HG03439 (cell line): Measurements from ENCODE around the gene STK24.

Experiments
- ATAC-seq: cut with Tn5 transposase; IDR thresholded peaks from one replicate; pipeline ENCODE4 v1.9.1; 2021; ENCODE audit warnings: mild to moderate bottlenecking, moderate library complexity; ENCODE audit not compliant: unreplicated experiment

The STK24 gene

DNA sequence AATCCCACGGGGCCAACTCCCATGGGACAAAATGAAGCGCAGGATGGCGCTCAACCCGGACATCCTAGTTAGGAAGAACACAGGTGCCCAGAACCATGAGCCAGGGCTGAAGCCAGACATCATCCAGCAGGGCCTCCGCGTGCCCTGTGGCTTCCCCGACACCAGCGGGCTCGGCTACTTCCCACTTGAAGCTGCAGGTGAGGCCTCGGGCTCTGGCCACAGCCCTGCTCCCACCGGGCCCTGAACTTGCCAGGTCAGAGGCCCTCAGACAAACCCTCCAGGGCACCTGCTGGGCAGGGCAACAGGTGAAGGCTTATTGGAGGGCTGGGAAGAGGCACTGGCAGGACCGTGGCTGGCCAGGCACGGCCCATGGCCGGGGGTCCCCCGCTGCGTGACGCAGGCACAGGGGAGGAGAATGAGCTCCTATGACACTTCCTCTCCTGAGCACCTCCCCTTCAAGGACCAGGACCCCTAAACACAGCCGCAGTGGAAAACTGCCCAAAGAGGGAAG, 117.7 kb downstream of the STK24 start:
- no peak for ATAC-seq

DNA sequence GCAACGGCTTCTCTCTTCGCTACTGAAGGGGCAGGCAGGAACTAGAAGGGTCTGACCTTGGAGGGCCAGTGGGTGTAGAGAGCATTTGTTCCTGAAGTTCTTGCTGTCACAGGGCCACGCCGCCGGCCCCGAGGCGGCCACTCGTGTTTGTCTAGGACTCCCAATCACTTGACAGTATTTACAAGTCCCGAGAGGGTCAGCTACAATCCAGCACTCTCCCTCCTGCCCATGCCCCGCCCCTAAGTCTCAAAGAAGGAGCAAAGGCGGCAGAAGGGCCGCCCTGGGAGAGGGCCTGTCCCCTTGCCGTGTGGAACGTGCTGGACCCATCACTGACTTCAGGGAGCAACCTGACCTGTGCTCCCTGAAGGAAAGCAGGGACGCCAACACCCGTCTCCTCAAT, 118.5 kb downstream of the STK24 start:
- ATAC-seq, result no peak

DNA sequence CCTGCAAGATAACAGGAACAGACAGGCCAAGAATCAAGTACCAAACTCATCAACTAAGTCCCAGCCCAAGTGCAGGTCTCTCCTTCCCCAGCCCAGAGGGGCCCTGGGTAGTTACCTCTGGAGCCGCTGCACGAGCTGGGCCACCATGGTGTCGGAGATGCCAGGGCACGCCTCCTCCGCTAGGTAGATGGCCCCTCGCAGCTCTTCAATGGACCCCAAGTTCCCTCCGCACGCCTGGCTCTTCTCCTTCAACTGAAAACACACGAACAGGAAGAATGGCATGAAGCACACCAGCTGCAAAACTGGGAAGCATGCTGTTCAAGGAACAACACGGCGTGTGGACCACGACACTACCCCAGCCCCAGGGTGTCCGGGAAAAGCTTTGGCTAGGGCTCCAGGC, 119.9 kb downstream of the STK24 start:
- ATAC-seq, result no peak

DNA sequence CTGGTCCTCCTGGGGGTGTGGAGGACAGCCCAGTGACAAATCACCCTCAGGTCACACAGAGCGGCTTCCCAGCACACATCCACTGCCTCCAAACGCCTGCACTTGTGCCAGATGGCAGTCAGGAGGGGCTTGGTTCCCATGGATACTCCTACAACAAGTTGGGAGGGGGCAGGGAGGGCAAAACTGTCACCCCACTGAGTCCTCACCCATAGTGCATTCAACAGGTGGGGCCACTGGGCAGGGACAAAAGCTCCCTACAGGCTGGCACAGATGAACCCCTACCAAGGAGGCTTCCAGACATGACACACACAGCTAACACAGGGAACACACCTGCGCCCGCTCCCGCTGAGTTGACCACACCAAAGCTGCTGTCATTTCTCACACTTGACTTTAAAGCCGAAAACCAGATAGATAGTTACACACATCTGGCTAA, 120.5 kb downstream of the STK24 start:
- ATAC-seq, result no peak

DNA sequence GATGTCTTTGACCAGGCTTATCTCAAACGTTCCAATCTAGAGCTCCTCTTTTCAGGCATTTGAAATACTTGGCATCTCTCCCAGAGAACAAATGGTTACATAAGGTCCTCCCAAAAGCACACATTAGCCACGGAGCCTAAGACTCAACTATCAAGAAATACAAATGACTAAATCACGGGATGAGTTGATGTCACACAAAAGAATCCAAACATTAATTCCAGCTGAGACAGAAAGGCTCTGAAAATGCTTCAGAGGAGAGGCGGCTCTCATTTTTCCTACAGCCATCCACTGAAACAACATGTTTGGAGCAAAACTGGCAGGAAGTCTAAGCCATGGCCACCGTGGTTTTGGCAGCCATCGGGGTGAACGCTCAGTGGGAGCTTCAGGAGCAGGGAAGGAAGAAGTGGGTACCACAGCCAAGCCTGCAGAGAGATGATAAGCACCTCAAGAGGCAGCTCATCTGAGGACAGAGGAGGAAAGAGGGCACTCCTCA, 122.5 kb downstream of the STK24 start:
- ATAC-seq, result no peak

DNA sequence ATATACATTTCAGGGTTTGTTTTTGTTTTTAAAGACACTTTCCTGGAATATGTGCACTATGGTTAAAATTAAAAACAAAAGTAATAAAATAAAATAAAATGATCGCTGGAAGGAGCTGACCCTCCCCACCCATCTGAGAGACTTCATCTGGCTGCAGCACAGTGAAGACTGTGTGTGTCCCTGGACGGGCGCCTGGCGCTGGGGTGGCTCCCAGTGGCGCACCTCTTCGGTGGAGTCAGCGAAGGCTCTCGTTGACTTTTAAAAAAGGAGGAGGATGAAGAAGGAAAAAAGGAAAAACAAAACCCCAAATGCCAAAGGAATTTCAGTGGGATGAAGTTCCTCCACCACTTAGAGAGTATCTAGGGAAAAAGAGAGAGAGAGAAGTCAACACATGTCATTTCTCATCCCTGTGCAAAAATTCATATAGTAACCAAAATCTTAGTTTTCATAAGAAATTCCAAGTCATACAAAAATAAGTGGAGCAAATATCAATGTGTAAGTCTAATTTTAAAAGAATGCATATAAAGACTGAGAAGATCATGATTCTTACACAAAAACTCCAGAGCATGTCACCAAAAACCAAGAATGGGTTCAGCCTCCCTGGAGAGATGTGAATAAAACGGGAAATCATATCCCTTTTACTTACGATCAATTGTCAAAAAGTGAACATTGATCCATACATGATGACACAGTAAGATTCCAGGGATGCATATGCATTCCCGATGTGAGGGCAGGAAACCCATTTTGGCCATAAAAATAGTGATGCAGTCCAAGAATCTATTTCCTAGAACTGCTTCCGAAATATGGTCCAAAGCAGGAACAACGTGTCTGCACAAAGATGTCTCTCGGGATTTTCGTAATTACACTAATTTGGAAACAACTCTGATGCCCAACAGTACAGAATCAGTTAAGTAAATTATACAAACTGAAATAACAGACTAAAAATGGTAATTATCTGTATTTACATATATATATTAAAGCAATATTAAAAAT, 123.8 kb downstream of the STK24 start:
- ATAC-seq, result no peak

DNA sequence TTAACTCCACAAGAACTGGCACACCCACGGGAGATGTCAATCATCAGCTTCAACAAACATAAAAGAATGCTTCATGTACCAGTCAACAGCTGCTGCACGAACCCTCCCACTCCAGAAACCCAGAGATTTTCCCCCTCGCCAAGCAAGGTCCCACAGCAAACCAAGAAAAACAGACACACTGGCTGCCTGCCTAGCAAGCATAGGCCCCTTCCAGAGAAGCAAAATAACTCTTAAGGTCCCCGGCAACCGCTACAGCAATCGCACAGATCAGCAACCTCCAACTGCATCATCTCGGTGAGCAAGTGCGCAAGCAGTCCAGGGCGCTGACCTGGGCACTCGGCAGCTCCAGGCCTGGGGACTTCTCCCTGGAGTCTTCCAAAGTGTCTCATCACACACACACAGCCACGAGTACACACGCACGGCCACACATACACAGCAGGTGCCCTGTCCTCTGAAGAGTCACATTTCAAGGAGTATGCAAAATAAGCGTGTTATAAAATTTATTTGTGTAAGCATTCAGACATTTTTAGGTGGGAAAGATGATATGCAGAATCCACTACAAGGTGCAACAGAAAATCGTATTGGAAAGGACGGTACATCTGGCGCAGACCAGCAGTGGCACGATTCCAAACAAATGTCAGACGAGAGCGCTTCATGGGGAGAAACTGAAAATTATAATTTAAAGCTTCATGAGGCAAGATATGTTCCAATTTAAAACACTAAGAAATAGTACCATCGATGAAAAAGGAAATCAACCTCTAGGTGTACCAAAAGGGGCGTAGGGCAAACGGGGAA, 125.0 kb downstream of the STK24 start:
- ATAC-seq, result no peak

DNA sequence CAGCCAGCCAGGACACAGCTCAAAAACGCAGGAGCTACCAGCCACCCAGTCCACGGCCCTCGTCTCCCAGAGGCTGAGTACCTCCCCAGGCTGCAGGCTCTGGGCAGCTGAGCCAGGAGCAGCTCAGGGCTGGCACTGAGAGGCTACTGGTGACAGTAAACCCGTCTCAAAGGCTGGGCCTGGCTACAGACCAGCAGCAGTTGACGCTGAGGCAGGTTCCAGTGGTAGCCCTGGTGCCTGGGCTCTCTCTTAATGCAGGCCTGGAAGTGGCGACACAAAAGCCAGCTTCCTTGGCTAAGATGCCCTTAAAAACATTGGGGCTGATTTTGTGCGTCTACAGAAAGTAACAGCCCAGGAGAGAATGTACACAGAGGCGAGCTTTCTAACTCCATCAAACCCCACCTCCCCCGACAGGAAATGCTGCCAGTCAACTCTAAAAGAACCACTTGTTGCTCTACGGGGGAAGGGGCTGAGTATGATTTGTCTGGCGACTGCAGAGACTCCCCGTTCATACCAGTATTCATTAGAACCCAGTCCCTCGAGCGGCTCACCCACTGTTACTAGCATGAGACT, 126.3 kb downstream of the STK24 start:
- ATAC-seq, result no peak

DNA sequence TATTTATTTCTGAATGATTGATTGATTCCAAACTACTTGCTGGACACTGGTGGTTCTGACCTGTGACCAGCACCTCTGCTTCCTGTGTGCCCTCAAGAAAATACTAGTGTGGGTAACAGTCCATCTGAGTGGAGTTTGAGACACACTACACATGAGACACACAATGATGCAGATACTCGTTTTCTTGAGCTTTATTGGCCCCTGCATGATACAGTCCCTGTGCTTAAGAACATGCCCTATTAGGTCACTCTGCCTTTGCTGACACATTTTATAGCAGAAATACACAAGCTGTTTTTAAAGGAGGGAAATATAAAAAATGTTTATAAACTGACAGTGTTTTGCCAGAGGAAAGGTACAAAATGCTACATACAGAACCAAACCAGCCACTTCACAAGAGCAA, 126.9 kb downstream of the STK24 start:
- ATAC-seq, result no peak

DNA sequence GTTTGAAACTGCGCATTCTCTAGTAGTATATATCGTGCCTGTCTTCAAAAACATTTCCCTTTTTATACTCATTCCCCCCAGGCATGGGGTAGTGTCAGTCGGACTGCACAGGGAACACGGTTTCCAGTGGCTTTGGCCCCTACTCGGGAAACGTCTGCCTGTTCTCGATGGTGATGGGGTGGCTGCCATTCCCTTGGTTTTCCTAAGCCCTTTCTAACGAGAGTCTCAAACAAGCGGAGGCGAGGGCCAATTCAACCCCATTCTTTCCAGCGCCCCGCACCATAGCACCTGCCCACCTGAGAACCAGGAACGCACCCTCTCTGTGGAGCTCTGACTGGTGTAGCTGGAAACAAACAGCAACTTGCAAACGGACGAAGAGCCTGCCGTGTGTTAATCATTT, 127.6 kb downstream of the STK24 start:
- no peak for ATAC-seq

DNA sequence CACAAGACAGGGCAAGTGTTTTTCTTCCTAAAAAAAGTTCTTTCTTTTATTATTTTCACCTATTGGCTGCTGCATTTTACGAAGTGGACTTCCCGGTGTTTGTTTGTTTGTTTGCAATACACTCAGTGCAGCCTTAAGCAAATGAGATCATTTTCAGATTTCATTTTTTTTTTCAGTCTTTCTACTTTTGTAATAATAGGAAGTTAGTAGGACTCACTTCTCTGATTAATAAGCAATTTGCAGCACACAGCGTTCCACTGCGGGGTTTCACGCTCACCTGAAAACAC, 128.3 kb downstream of the STK24 start:
- no peak for ATAC-seq

DNA sequence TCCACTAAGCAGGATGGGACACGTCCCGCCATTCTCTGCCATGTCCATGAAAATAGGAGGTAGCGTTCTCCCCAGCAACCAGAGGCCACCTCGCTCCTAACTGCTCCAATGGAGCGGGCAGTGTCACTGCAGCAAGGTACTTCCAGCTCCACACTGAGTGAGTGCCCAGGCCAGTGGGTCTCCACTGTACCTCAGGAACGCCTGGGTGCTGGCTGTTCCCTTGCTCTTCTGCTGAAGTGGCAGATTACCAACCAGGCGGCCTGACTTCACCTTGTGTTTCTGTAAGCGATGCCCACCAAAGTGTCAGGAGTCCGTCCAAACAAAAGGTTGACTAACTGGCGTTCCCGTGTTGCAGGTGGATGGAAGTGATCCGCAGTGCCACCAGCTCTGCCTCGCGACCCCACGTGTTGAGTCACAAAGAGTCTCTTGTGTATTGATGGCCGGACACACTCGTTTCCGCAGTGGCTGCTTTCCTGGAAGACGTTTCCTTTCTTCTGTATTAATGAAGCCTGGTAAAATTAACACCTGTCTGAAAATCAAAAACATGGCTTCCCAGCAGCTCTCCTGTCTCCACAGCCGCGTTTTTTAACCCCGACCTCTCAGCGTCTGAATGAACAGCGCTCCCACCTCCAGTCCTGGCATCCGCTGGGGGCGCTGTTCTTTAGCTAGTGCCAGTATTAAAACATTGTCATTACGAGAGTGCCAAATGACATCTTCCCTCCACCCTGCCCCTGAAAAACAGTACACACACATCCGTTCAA, 128.8 kb downstream of the STK24 start:
- ATAC-seq, result no peak

DNA sequence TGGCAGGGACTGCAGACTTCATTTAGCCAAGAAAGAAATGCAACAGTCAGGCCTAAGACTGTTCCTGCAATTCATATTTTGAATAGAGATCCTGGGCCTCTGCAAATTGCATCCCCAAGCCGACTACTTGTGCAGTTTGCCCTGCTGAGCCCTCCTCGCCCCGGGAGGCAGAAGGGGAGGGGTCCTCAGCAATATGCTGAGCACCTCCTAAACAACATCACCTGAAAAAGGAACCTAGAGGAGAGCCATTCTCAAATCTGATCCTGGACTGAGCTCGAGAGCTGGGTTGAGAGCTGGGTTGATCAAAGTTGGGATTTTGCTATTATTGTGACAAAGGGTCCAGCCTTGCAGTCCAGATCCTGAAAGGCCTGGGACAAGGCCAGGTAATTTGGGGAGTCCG, 129.8 kb downstream of the STK24 start:
- no peak for ATAC-seq

DNA sequence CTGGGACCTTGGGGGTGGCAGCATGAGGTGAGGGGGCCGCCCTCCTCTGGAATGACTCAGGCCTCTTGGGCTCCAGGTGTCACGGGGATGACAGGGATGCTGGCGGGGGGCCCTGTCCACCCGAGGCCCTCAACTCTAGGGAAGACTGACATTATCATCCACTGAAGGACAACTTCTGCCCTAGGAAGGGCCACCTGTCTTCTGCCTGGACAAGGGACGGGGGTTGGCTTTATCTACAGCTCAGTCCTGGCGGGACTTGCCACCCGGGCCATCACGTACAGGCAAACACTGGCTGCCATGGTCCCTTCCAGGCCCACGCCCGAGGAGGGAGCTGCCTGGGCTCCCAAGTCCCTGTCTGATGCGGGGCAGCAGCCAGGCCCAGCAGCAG, 130.7 kb downstream of the STK24 start:
- ATAC-seq, result no peak

DNA sequence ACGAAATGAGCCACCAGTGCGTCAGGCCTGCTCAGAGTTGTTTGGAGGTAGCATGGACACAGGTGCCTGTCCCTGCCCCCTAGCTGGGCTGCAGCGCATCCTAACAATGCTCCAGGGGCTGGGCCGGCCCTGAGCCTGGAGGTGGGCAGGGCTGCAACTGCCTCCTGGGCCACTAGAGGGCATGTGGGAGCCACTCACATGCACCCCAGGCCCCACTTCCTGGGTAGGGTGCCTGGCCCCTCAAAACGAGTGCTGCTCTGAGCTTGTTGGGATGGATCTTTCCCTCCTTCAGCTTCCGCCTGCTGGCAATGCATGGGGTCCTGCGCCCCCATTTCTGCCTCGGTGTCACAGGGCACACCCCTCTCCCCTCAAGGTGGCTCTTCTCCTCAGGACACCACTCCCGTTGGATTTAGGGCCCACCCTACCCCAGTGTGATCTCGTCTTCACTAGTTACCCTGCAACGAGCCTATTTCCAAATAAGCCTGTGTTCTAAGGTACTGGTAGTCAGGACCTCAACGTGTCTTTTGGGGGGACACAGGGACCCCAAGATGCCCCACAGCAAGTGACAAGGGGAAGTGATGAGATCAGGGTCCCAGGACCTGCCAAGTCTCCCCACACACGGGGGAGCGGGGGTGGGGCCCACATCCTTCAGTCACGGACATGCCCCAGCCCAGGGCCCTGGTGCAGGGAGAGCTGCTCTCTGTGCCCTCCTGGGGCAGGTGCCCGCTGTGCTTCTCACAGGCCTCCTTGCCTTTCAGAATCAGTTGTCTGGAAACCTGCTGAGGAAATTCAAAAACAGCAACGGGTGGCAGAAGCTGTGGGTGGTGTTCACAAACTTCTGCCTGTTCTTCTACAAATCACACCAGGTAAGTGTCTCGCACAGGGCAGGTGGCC, 131.3 kb downstream of the STK24 start:
- peak; percentile 86 for ATAC-seq

DNA sequence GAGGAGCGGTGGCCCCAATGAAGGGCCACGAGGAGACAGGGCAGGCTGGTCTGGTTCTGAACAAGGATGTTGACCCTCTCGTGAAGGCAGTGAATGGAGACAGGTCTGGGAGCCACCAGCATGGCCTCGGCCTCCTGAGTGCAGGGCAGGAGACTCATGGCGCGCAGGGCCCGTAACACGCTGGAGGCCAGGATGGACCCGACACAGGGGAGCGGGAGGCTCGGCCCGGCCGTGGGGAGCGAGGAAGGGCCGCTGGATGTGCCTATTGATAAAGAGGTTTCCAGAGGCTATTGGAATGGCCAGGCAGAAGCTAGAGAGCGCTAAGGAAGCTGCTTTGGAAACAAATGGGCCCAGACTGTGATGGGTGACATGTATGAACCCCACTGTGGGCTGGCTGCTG, 132.5 kb downstream of the STK24 start:
- no peak for ATAC-seq

DNA sequence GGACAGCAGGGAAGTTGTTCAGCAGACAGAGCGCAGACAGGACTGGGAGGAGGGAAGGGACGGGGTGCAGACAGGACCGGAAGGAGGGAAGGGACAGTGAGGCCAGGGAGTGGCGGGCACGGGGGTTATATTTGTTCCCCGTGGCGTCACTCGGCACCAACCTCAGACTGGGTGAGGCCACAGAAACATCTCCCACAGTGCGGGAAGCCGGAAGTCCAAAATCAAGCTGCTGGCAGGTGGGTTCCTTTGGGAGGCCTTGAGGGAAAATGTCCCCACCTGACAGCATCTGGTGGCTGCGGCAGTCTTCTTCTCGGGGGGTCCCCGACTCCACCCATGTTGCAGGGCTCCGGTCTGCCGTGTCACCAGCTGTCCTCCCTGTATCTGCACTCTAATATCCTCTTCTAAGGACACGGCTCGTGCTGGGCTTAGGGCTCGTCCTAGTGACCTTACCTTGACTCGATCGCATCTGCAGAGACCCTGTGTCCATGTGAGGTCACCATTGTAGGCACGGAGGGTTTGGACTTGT, 133.0 kb downstream of the STK24 start:
- no peak for ATAC-seq

DNA sequence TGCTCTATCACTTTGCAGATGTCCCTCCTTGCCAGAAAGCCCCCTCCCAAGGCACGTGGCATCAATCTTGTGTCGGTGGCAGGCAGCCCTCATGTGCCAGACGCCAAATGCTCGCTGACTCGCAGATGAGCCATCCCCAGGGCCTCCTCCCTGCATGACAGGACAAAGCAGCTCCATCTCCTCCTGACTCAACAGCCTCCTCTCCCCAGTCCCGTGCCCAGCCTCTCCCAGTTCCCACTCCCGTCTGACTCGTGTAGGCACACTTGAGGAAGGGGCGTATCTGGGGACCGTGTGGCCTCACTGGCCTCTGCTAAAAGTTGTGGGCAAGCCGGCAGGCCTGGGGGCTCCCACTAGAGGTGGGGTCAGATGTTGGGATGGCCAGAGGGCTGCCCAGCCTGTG, 133.6 kb downstream of the STK24 start:
- no peak for ATAC-seq

DNA sequence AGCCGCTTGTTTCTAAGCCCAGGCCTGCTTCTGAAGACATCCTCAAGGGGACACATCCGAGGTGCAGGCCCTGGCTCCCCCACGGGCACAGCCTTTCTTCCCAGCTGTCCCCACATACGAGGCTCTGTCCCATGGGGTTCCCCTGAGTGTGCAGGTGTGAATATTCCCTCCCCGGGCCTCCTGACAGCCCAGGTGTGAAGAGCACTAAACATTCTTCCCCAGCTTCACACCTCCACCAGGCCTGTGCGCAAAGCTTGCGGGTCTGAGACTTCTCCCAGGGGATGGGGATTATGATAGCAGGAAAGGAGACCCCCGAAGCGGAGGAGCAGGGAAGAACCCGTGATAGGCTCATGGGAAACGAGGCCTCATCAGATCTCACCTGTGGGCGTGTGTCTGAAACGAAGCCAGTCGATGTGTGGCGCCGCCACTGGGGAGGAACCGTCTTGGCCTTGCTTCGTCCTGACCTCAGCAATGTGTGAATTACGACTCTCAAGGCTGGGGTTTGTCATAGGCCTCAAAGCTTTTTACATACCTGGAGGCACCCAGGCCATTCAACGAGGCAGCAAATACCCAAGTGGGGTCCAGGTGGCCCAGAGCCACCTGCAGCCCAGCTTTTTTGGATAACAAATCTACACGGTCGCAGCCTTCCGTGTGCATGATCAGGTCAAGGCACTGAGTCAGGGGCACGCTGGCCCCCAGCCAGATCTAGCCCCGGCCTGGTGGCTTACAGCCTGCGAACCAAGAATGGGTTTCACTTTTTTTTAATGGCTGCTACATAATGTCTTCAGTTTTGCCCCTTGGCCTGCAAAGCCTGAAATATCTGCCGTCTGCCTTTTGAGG, 134.3 kb downstream of the STK24 start:
- ATAC-seq, result no peak
